NCI-H2227 (cell line): Measurements from ENCODE around the gene OTOP1.
A peak's percentile ranks its signal among the peaks of the same experiment; 100 is the strongest.
"Not testable (repeated sequence)": the region's sequence is repeated elsewhere in the genome, so short reads cannot be mapped to it uniquely, and the experiment has no call there.

Source experiments
- DNase-seq: peaks from one replicate; lab custom pipeline; 2025; ENCODE audit not compliant: unreplicated experiment; lab: John Stamatoyannopoulos, UW

Gene OTOP1

DNA sequence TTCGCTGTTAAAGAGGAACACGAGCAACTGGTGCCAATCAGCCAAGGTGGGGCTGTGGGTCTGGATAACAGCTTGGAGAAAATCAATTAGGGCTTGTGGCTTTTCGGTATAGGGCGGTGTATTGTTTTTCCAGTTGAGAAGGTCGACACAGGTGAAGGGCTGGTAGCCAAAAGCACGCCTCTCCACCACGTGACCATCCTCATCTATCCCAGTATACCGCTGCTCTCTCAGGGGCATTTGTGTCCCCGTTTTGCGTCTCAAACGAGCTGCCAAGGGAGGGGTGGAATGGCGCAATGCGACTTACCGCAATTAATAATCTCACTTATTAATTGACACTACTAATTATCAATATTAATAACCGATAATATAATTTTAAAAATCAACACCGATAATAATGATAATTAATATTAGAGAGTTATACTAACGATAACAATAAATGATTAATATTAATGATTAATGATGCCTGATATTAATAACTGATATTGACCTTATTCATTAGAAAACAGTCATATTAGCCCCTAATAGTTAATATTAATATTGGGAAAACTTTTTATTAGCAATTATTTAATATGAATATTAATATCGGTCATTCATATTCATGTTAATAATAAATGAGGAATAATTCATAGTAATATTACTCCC lies 62.1 kb downstream of the OTOP1 start:
- not testable (repeated sequence) for DNase-seq

DNA sequence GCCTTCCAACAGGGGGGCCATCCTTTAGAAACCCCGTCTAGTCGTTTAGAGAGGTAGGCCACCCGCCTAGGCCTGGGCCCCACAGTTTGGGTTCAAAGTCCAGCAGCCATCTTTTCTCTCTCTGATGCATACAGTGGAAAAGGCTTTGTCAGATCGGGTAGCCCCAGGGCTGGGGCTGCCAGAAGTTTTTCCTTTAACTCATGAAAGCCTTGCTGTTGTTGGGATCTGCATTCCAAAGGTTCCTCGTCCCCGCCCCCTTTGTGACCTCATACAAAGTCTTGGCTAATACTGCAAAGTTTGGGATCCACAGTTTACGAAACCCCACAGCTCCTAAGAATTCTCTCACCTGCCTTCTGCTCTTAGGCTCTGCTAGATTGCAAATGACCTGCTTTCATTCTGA lies 64.5 kb downstream of the OTOP1 start:
- not testable (repeated sequence) for DNase-seq

DNA sequence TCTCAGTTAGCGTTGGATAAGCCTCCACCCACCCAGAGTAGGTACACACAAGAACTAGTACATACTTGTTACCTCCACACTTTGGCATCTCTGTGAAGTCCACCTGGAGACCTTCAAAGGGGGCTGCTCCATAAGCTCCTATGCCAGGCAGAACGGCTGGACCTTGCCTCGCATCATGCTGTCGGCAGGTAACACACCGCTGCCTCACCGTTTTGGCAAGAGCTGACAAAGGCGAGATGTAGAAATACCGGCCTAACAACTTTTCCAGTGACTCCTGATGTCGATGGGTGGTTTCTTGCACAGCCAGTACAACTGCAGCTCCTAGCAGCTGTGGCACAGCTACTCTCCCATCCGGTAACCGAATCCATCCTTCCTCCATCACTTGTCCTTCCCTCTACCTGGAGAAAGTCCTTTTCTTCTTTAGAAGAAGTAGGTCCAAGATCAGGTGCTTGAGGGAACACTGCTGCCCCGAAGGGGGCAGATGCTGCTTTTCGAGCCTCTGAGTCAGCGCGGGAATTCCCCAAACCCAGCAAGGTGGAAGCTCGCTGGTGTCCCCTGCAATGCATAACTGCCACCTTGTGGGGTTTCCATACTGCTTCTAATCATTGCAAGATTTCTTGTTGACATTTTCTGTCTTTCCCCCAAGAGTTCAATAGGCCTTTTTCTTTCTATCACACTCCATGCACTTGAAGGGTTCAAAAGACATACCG lies 65.6 kb downstream of the OTOP1 start:
- not testable (repeated sequence) for DNase-seq

DNA sequence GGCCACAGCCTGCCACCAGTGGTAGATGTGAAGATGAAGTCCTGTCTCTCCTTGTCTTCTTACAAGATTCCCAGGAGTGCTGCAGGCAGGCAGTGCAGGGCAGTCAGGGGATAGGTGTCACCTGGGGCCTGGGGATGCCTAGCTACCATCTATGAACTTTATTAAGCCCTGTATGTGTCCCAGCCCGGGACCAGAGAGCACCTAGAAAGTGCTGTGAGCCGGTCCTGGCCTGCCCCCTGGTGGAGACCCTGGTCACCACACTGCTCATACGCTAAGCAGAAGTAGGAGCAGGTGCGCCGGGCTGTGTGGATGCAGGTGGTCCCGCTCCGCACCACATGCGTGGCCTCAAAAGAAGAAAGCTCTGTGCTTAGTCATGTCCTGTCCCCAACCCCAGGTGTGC lies 81.1 kb downstream of the OTOP1 start:
- peak; percentile 13 for DNase-seq

DNA sequence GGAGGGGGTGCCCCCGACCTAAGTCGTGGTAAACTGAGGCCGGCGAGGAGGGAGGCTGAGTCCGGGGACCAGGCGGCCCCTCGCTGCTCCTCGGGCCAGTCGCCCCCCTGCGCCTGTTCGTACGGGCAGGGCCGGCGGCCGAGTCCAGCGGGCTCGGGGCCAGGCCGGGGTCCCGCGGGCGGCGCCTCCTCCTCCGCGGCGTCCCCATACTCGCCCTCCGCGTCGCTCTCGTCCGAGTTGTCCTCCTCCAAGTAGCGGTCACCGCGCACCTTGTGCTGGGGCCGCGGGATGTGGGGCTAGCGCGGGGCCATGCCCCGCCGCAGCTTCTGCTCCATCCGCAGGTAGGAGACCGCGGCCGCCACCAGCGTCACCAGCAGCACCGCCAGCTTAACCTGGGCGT lies 83.4 kb downstream of the OTOP1 start:
- DNase-seq = not testable (repeated sequence)

DNA sequence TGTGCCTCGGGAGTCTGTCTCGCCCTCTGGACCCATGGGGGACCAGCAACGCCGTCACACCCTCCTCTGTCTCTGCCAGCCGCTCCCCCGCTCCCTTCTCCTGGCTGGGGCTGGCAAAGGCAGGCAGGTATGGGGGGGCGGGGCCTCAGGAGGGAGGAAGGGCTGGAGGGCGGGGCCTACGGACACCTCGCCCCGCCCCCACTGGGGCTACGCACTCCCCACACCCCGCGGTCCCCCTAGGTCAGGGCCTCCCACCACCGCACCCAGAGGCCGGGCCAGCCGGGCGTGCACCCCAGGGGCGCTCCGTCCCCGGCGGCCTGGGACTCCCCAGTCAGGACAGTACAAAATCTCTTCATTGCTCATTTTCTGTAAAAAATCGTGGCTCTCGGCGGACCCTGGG lies 84.0 kb downstream of the OTOP1 start:
- DNase-seq = not testable (repeated sequence)

DNA sequence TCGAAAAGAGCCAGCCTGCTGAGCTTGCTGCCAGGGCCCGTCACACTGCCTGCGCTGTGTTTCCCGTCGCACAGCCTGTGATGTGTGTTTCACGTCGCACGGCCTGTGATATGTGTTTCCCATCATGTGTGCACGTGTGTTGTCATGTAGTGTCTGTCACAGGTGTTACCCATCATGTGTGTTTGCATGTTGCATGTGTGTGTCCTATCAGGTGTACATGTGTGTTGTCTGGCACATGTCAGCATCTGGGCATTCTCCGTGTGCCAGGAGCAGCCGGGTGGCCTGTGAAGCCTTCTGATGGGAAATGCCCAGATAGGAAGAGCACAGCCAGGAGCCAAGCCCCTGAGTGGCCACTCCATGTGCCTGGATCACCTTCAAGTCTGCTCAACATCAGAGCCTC lies 85.5 kb downstream of the OTOP1 start:
- DNase-seq = not testable (repeated sequence)
